Heart left ventricle (tissue), 13 donors: ENCODE measurements around the gene CSTPP1.
A peak's percentile ranks its signal among the peaks of the same experiment; 100 is the strongest.

Source experiments
- CTCF ChIP-seq, 12 donors: fragments of 200-600 bp; sonication (generic) in 4 of 12; IDR thresholded peaks; one replicate each; pipeline versions ENCODE4 v1.5.0 to v1.8.0; 2018 to 2022; ENCODE audit warnings: antibody characterized with exemption in 12 of 12, mild to moderate bottlenecking in 5 of 12
- POLR2A ChIP-seq, 2 donors: fragments of 450-650 bp; IDR thresholded peaks; one replicate each; pipeline ENCODE4 v1.6.1; 2017; ENCODE audit warnings: antibody characterized with exemption in 2 of 2, mild to moderate bottlenecking in 2 of 2, moderate library complexity in 2 of 2
- donor health status: ischemic (EF 13 %, LVEDD 7.1; RV severe dilation, severe dysfunction).
- donor health status: DM: no; HTN: yes; CAD: no.
- donor health status: DM: no; HTN: no; CAD: no.
- donor health status: ischemic (EF 25% LVEDD 6.9; RV normal size, moderate dysfunction).
- donor health status: ischemic (EF 25% LVEDD 5.7; RV mildly dilated, moderate dysfunction).
- donor health status: ischemic (EF 35%, LVEDD 5.7; RV mildly dilated, moderate dysfunction).
- donor health status: nonischemic (EF 11% LVEDD 7.7; RV severe dilation, severe dysfunction).
- donor health status: DM: yes; HTN: yes; CAD: no.
- donor health status: PGD.
- donor health status: ischemic (EF 29% LVEDD 5.4; RV normal size, mild dysfunction).
- donor health status: nonischemic (EF 23%, LVEDD 6.1; RV moderate dilation, normal function).

GRCh38 chr11:46936138-46937110 lies at the start of gene CSTPP1:
- TF ChIP-seq CTCF (IDR thresholded peaks at IDR 0.05) = no peak
- peak in 1 of 2 donors; percentile 30 for TF ChIP-seq POLR2A (IDR thresholded peaks at IDR 0.05)
